Endodermal cell (in vitro differentiated cells): ENCODE results near the gene NDUFA8. TPM values are rescaled to one million over a fixed set of nuclear protein-coding genes. Genes with fewer than 3 reads are reported as not detected.

ENCODE experiments used
- DNase-seq: peaks from one replicate; pipeline ENCODE4 v3.0.0-alpha.2; 2017
- H3K27ac ChIP-seq: 2 replicates; pipeline ENCODE4 v1.5.1; 2013; ENCODE audit warnings: mild to moderate bottlenecking, low read depth, low read length, moderate library complexity
- H3K27me3 ChIP-seq: 2 replicates; pipeline ENCODE4 v1.6.1; 2013; ENCODE audit warnings: mild to moderate bottlenecking, low read length, moderate library complexity; ENCODE audit not compliant: insufficient read depth, control insufficient read depth, poor library complexity, severe bottlenecking
- H3K36me3 ChIP-seq: 2 replicates; pipeline ENCODE4 v1.7.0; 2013; ENCODE audit warnings: mild to moderate bottlenecking, low read length, moderate library complexity; ENCODE audit not compliant: control insufficient read depth, insufficient read depth
- H3K4me1 ChIP-seq: one replicate; pipeline ENCODE4 v1.7.0; 2013; ENCODE audit warnings: low read length; ENCODE audit not compliant: control insufficient read depth, insufficient read depth
- H3K4me3 ChIP-seq: 2 replicates; pipeline ENCODE4 v1.5.1; 2013; ENCODE audit warnings: mild to moderate bottlenecking, low read length, moderate library complexity
- H3K9ac ChIP-seq: 2 replicates; pipeline ENCODE4 v1.6.1; 2013; ENCODE audit warnings: mild to moderate bottlenecking, low read length, moderate library complexity; ENCODE audit not compliant: poor library complexity, severe bottlenecking; ENCODE audit errors: extremely low read depth
- H3K9me3 ChIP-seq: 2 replicates; pipeline ENCODE4 v1.6.1; 2013; ENCODE audit warnings: mild to moderate bottlenecking, low read length, moderate library complexity; ENCODE audit not compliant: control insufficient read depth
- H3K27ac Mint-ChIP-seq: 2 replicates; pipeline ENCODE4 v1.8.0; 2020; ENCODE audit warnings: mixed read lengths
- H3K27me3 Mint-ChIP-seq: 2 replicates; pipeline ENCODE4 v1.8.0; 2021; ENCODE audit warnings: mild to moderate bottlenecking, mixed read lengths; ENCODE audit not compliant: insufficient read depth
- H3K36me3 Mint-ChIP-seq: 2 replicates; pipeline ENCODE4 v1.8.0; 2020; ENCODE audit warnings: low read depth, mixed read lengths
- H3K4me1 Mint-ChIP-seq: 2 replicates; pipeline ENCODE4 v1.8.0; 2020; ENCODE audit warnings: mixed read lengths
- H3K4me3 Mint-ChIP-seq: 2 replicates; pipeline ENCODE4 v1.8.0; 2020; ENCODE audit warnings: mild to moderate bottlenecking, moderate library complexity, mixed read lengths
- H3K9me3 Mint-ChIP-seq: 2 replicates; pipeline ENCODE4 v1.8.0; 2020; ENCODE audit warnings: mild to moderate bottlenecking, mixed read lengths
- CTCF ChIP-seq: fragments of 200-600 bp; sonication (generic); conservative IDR thresholded peaks from 2 replicates; pipeline ENCODE4 v1.5.0; 2021; ENCODE audit warnings: antibody characterized with exemption, mild to moderate bottlenecking
- WGBS, 2 experiments: methylation state at CpG; one replicate each; pipeline versions ENCODE4 v1.1.5 to v1.1.7; 2013; ENCODE audit warnings: missing lambda C conversion rate in 2 of 2, mixed read lengths in 1 of 2; ENCODE audit not compliant: insufficient coverage in 1 of 2, insufficient read length in 1 of 2; 5-methylcytosine and 5-hydroxymethylcytosine counted together
- total RNA-seq, 2 donors: library from RNA; stranded (reverse); fragmentation: NEBNext Ultra II Directional in 1 of 2; extraction: Animal tissue kit (Norgen Biotek cat#: 25700) in 1 of 2; gene quantifications; 2 replicates in 1 of 2; 3 replicates in 1 of 2; pipeline ENCODE4 v1.2.1, GENCODE V29; 2021

The NDUFA8 gene
- total RNA-seq, 2 donors from 2014 or later: 65.8 to 67.8 TPM

DNA sequence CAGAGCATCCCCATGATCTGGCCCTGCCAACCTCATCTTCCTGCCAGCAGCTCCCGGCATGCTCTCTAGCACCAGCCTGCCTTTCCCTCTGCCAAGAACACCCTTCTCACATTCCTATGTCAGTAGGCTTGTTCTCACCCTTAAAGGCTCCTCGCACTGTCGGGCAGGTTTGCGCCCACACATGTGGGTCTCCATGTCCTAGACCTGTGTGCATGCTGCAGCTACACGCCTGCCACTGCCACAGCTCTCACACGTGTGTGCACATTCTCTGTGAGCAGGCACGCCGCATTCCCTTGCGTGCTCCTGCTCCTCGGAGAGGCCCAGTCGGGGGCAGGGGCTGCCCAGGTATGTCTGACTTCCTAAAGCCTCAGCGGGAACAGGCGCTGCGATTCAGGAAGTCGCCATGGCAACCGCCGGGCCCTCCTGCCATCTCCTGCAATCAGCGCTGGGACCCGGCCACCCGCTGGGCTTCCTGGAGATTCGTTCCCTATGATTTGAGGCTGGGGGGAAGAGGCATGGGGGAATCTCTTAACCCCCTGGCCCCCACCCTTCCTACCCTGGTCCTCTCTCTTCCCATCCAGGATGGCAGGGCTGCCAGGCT is 28.1 kb downstream of the NDUFA8 start:
- 32 to 38% methylated on average over 10 to 21 of the region's 21 CpGs for WGBS, 2 experiments
- H3K27me3 Mint-ChIP-seq: peaks cover 32% of the 10 kb centered on the region
- Histone ChIP-seq H3K36me3 (no peaks in the 10 kb centered on the region), H3K9me3 (no peaks in the 10 kb centered on the region), H3K27ac (no peak overlapping the region), H3K4me1 (peaks cover 9% of the 10 kb centered on the region), H3K4me3 (no peak overlapping the region), H3K9ac (no peak overlapping the region), H3K27me3 (peaks cover 14% of the 10 kb centered on the region)
- H3K9me3 Mint-ChIP-seq: no peaks in the 10 kb centered on the region
- peak; percentile 93 for DNase-seq
- no peaks in the 10 kb centered on the region for H3K36me3 Mint-ChIP-seq
- peak overlapping the region; percentile 19 for H3K4me3 Mint-ChIP-seq
- TF ChIP-seq CTCF: no peak
- peaks cover 29% of the 10 kb centered on the region for H3K4me1 Mint-ChIP-seq
- H3K27ac Mint-ChIP-seq: peak overlapping the region; percentile 80

DNA sequence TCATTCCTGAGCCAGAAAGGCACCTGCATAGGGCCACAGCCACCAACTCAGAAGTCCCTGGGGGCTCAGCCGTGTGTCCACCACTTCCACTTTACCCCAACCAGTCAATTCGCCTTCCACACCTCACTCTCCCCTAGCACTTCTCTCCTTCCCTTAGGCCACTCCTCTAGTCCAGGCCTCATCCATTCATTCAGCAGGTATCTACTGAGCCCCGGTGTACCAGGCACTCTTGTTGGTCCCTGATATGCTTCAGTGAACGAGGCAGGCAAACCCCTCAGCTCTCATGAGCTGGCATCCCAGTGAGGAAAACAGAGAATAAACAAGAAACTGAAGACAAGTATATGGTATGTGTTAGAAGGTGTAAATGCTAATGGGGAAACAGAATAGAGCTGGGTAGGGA is 28.7 kb downstream of the NDUFA8 start:
- Mint-ChIP-seq H3K27ac (no peak overlapping the region), H3K9me3 (no peaks in the 10 kb centered on the region), H3K4me3 (no peak overlapping the region), H3K36me3 (no peaks in the 10 kb centered on the region), H3K27me3 (peaks cover 38% of the 10 kb centered on the region), H3K4me1 (peaks cover 36% of the 10 kb centered on the region)
- no peak overlapping the region for H3K9ac ChIP-seq
- peaks cover 11% of the 10 kb centered on the region for H3K4me1 ChIP-seq
- H3K4me3 ChIP-seq: no peak overlapping the region
- WGBS, 2 experiments: 82% methylated on average over 4 of the region's 4 CpGs; no CpG with 5 or more reads in 1 of the 2 experiments
- TF ChIP-seq CTCF: no peak
- no peak overlapping the region for H3K27ac ChIP-seq
- no peaks in the 10 kb centered on the region for H3K36me3 ChIP-seq
- no peak for DNase-seq
- H3K27me3 ChIP-seq: peaks cover 21% of the 10 kb centered on the region
- H3K9me3 ChIP-seq: no peaks in the 10 kb centered on the region

GRCh38 chr9:122129969-122130368 is 29.6 kb downstream of the NDUFA8 start:
- peaks cover 47% of the 10 kb centered on the region for H3K27me3 Mint-ChIP-seq
- no peak overlapping the region for H3K27ac ChIP-seq
- H3K36me3 Mint-ChIP-seq: no peaks in the 10 kb centered on the region
- H3K36me3 ChIP-seq: no peaks in the 10 kb centered on the region
- no peak overlapping the region for H3K27ac Mint-ChIP-seq
- DNase-seq: no peak
- H3K4me3 ChIP-seq: no peak overlapping the region
- peaks cover 9% of the 10 kb centered on the region for H3K4me1 ChIP-seq
- H3K4me3 Mint-ChIP-seq: no peak overlapping the region
- peaks cover 28% of the 10 kb centered on the region for H3K27me3 ChIP-seq
- H3K9me3 ChIP-seq: no peaks in the 10 kb centered on the region
- no peak for TF ChIP-seq CTCF
- H3K9me3 Mint-ChIP-seq: no peaks in the 10 kb centered on the region
- 93% methylated on average over 2 of the region's 2 CpGs; no CpG with 5 or more reads in 1 of the 2 experiments for WGBS, 2 experiments
- peaks cover 31% of the 10 kb centered on the region for H3K4me1 Mint-ChIP-seq
- no peak overlapping the region for H3K9ac ChIP-seq
